Measurements from ENCODE around the gene INPP4A. TPM values are rescaled to one million over a fixed set of nuclear protein-coding genes. Genes with fewer than 3 reads are reported as not detected.

Gene INPP4A
- total and polyA plus RNA-seq, 12 donors: 3.8 to 31.2 (median 21.1) TPM

DNA sequence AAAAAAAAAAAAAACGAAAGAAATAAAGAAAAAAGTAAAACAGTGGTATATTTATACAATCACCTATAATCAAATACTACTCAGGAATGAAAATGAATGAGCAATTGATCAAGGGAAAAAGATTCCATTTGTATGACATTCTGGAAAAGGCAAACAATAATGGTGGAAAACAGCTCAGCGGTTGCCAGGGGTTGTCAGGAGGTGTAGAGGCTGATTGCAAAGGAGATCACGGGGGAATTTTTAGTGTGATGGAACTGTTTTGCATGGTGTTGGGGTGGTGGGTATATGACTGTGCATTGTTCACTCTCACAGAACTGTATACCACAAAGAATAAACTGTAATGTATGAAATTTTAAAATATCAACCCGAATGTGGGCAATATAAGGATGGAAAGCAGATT is 45.5 kb upstream of the INPP4A start:
- no peaks in the 10 kb centered on the region for H3K36me3 ChIP-seq
- DNase-seq: no peak
- H3K4me1 ChIP-seq: no peaks in the 10 kb centered on the region
- ATAC-seq: no peak
- H3K27ac ChIP-seq: no peak overlapping the region
- H3K9me3 ChIP-seq: no peaks in the 10 kb centered on the region
- H3K27me3 ChIP-seq: peaks cover 0 to 35% (median 0%) of the 10 kb centered on the region in 7 donors
- 66 to 75% methylated on average over 4 of the region's 4 CpGs for WGBS, 2 donors
- no peak overlapping the region for H3K4me3 ChIP-seq
- TF ChIP-seq, protein P1, sequence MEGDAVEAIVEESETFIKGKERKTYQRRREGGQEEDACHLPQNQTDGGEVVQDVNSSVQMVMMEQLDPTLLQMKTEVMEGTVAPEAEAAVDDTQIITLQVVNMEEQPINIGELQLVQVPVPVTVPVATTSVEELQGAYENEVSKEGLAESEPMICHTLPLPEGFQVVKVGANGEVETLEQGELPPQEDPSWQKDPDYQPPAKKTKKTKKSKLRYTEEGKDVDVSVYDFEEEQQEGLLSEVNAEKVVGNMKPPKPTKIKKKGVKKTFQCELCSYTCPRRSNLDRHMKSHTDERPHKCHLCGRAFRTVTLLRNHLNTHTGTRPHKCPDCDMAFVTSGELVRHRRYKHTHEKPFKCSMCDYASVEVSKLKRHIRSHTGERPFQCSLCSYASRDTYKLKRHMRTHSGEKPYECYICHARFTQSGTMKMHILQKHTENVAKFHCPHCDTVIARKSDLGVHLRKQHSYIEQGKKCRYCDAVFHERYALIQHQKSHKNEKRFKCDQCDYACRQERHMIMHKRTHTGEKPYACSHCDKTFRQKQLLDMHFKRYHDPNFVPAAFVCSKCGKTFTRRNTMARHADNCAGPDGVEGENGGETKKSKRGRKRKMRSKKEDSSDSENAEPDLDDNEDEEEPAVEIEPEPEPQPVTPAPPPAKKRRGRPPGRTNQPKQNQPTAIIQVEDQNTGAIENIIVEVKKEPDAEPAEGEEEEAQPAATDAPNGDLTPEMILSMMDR (IDR thresholded peaks at IDR 0.05): no peak
- intact Hi-C loops (cut with DNase I): no loop called here

DNA sequence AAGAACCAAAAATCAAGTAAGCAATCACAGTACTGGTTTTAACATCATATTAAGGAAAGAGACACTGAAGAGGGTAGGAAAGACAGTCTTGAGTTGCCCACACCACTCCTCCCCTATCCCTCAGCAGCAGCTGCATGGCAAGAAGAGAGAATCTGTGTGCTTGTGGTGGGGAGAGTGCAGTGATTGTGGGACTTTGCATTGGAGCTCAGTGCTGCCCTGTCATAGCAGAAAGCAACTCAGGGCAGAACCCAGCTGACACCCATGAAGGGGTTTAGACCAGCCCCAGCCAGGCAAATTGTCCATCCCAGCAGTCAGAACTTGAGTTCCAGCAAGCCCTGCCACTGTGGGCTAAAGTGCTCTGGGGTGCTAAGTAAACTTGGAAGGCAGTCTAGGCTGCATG is 40.8 kb upstream of the INPP4A start:
- no peak for ATAC-seq
- TF ChIP-seq, protein P1 (IDR thresholded peaks at IDR 0.05): no peak
- intact Hi-C loops (cut with DNase I): no loop called here

DNA sequence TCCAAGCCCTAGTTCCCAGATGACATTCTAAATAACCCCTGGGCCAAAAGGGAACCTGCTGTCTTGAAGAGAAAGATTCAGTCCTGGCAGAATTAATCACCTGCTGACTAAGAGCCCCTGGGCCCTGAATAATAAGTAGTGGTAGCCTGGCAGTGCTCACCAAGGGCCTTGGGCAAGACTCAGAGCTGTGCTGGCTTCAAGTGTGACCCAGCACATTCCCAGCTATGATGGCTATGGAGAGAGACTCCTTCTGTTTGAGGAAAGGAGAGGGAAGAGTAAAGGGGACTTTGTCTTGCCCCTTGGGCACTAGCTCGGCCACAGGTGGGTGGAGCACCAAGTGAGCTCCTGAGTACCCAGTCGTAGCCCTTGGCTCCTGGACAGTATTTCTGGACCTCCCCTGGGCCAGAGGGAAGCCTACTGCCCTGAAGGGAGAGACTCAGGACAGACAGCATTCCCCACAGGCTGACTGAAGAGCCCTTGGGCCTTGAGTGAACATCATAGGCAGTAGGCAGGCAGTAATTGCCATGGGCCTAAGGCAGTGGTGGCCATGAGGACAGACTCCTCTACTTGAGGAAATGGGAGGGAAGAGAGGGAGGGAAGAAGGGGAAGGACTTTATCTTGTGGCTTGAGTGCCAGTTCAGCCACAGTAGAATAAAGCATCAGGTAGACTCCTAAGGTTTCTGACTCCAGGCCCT is 40.0 kb upstream of the INPP4A start:
- DNase-seq: no peak
- no peak overlapping the region for H3K27ac ChIP-seq
- WGBS, 2 donors: 81 to 91% methylated on average over 2 of the region's 2 CpGs
- H3K9me3 ChIP-seq: no peaks in the 10 kb centered on the region
- peaks cover 0 to 18% (median 0%) of the 10 kb centered on the region in 7 donors for H3K27me3 ChIP-seq
- TF ChIP-seq, protein P1 (IDR thresholded peaks at IDR 0.05): no peak
- no peaks in the 10 kb centered on the region for H3K36me3 ChIP-seq
- H3K4me3 ChIP-seq: no peak overlapping the region
- intact Hi-C loops (cut with DNase I): no loop called here
- no peaks in the 10 kb centered on the region for H3K4me1 ChIP-seq
- ATAC-seq: no peak

More for the DNA sequence above, 40.8 kb upstream of the INPP4A start:
- no peak for DNase-seq
- no peaks in the 10 kb centered on the region for H3K4me1 ChIP-seq
- H3K9me3 ChIP-seq: no peaks in the 10 kb centered on the region
- H3K27me3 ChIP-seq: peaks cover 0 to 24% (median 0%) of the 10 kb centered on the region in 7 donors
- no peaks in the 10 kb centered on the region for H3K36me3 ChIP-seq
- no peak overlapping the region for H3K27ac ChIP-seq
- H3K4me3 ChIP-seq: no peak overlapping the region

DNA sequence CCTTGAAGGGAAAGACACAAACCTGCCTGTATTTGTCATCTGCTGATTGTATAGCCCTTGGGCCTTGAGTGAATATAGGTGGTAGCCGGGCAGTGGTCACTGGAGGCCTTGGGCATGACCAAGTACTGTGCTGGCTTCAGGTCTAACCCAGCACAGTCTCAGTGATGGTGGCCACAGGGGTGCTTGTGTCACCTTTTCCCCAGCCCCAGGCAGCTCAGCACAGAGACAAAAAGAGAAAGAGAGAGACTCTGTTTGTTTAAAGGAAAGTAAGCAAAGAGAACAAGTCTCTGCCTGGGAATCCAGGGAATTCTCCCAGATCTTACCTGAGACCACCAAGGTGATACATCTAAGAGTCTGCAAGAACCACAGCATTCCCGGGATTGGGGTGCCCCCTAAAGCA is 39.4 kb upstream of the INPP4A start:
- TF ChIP-seq, protein P1 (IDR thresholded peaks at IDR 0.05): no peak
- WGBS, 2 donors: 83 to 88% methylated on average over 2 of the region's 2 CpGs
- intact Hi-C loops (cut with DNase I): no loop called here
- ATAC-seq: no peak
- H3K4me1 ChIP-seq: no peaks in the 10 kb centered on the region
- no peaks in the 10 kb centered on the region for H3K36me3 ChIP-seq
- H3K27ac ChIP-seq: no peak overlapping the region
- no peak for DNase-seq
- H3K4me3 ChIP-seq: no peak overlapping the region
- H3K9me3 ChIP-seq: no peaks in the 10 kb centered on the region
- peaks cover 0 to 17% (median 0%) of the 10 kb centered on the region in 7 donors for H3K27me3 ChIP-seq
